Fibroblast of lung (primary cell): ENCODE results near the gene G6PC2.

ENCODE experiments used
- EZH2 ChIP-seq: IDR thresholded peaks from 2 replicates; pipeline ENCODE4 v1.5.1; 2012; ENCODE audit warnings: low read length, control low read depth, mild to moderate bottlenecking; ENCODE audit errors: missing control alignments
- TF ChIP-seq, protein P1 (sequence below), 2 donors: IDR thresholded peaks in 1 of 2; conservative IDR thresholded peaks in 1 of 2; 1 replicate in 1 of 2; 2 replicates in 1 of 2; pipeline ENCODE4 v1.5.1; 2011 to 2012; ENCODE audit warnings: low read length in 2 of 2, control low read depth in 1 of 2, inconsistent platforms in 1 of 2, low read depth in 1 of 2, mild to moderate bottlenecking in 1 of 2

DNA sequence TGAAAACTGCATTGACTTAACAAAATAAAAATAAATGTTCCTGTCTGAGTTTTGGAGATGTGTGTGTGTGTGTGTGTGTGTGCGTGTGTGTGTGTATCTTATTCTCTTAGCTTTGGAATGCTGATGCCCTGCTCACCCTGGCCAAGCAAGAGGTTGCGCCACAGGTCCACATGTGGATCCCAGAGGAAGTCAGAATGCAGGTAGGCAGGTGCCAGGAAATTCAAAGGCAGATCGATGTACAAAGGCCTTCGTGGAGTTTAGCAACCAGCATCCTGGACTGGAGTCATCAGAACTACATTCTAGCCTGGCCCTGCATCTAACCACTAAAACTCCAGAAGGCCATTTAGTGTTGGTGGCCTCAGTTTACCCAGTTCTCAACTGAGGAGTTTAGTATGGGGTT, 12.4 kb downstream of the G6PC2 start:
- TF ChIP-seq, protein P1, sequence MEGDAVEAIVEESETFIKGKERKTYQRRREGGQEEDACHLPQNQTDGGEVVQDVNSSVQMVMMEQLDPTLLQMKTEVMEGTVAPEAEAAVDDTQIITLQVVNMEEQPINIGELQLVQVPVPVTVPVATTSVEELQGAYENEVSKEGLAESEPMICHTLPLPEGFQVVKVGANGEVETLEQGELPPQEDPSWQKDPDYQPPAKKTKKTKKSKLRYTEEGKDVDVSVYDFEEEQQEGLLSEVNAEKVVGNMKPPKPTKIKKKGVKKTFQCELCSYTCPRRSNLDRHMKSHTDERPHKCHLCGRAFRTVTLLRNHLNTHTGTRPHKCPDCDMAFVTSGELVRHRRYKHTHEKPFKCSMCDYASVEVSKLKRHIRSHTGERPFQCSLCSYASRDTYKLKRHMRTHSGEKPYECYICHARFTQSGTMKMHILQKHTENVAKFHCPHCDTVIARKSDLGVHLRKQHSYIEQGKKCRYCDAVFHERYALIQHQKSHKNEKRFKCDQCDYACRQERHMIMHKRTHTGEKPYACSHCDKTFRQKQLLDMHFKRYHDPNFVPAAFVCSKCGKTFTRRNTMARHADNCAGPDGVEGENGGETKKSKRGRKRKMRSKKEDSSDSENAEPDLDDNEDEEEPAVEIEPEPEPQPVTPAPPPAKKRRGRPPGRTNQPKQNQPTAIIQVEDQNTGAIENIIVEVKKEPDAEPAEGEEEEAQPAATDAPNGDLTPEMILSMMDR (conservative IDR thresholded peaks at IDR 0.05 in 1 of 2, IDR thresholded peaks at IDR 0.05 in 1 of 2; ENCODE audit: low read depth in 1 of 2, low read length in 2 of 2): no peak
- TF ChIP-seq EZH2: no peak
